GM12878 (cell line): ENCODE results near the gene GNRHR. TPM values are rescaled to one million over a fixed set of nuclear protein-coding genes. Genes with fewer than 3 reads are reported as not detected.
A peak's percentile ranks its signal among the peaks of the same experiment; 100 is the strongest.

Source experiments
- ATAC-seq: fragments of 200-7000 bp; cut with Tn5 transposase; 3 replicates; pipeline ENCODE4 v1.9.1; 2020; ENCODE audit warnings: mild to moderate bottlenecking, moderate library complexity
- BruUV-seq: library from RNA; stranded (reverse); fragments of 400-500 nt; replicated peaks from 2 replicates; lab custom pipeline; 2021; lab: Mats Ljungman, UMichigan
- CTCF ChIA-PET: fragments of 300-600 bp; sonication (Branson Sonifier 250); formaldehyde crosslinking; extraction: SDS; loops from one replicate; lab custom pipeline; 2021; ENCODE audit warnings: inconsistent platforms; lab: Yijun Ruan, JAX
- POLR2A ChIA-PET: fragments of 350-600 bp; formaldehyde crosslinking; extraction: SDS; loops from one replicate; lab custom pipeline; 2021; ENCODE audit warnings: inconsistent platforms; lab: Charles Lee
- RAD21 ChIA-PET: fragments of 300-600 bp; sonication (Branson Sonifier 250); formaldehyde crosslinking; loops from one replicate; lab custom pipeline; 2023; ENCODE audit warnings: antibody characterized with exemption; ENCODE audit not compliant: unreplicated experiment; lab: Charles Lee
- SMC1A ChIA-PET: fragments of 300-600 bp; sonication (Branson Sonifier 250); formaldehyde crosslinking; loops from one replicate; lab custom pipeline; 2023; ENCODE audit not compliant: unreplicated experiment, uncharacterized antibody; lab: Charles Lee
- DNase-seq: peaks from one replicate; pipeline ENCODE4 v3.0.0-alpha.2; 2011; ENCODE audit warnings: low read depth, low spot score
- FAIRE-seq: peaks from 3 replicates; lab custom pipeline; 2011; peaks lifted over from hg19 to GRCh38; lab: Jason Lieb, UNC
- H2AFZ ChIP-seq: 2 replicates; pipeline ENCODE4 v1.6.0; 2011; ENCODE audit warnings: low read depth, low read length, control low read depth; ENCODE audit not compliant: control insufficient read depth
- H3K27ac ChIP-seq: 2 replicates; pipeline ENCODE4 v1.5.1; 2011; ENCODE audit warnings: control low read depth; ENCODE audit not compliant: control insufficient read depth, insufficient read depth
- H3K27me3 ChIP-seq, 2 experiments: replicated peaks in 1 of 2; 2 replicates each; pipeline versions ENCODE4 v1.6.0 to v1.6.1; 2011; ENCODE audit warnings: low read length in 1 of 2; ENCODE audit not compliant: control insufficient read depth in 2 of 2, insufficient read depth in 2 of 2
- H3K36me3 ChIP-seq, 2 experiments: 2 replicates each; pipeline ENCODE4 v1.5.1; 2011; ENCODE audit warnings: low read length in 1 of 2; ENCODE audit not compliant: control insufficient read depth in 2 of 2, insufficient read depth in 2 of 2
- H3K4me1 ChIP-seq: 2 replicates; pipeline ENCODE4 v1.6.1; 2011; ENCODE audit warnings: mild to moderate bottlenecking, low read length, moderate library complexity, mixed read lengths; ENCODE audit not compliant: control insufficient read depth, insufficient read depth
- H3K4me2 ChIP-seq: 2 replicates; pipeline ENCODE4 v1.6.0; 2011; ENCODE audit warnings: control low read depth; ENCODE audit not compliant: control insufficient read depth, insufficient read depth
- H3K4me3 ChIP-seq: fragments of 200-600 bp; sonication (generic); 2 replicates; pipeline ENCODE4 v1.5.1; 2016
- H3K79me2 ChIP-seq: 2 replicates; pipeline ENCODE4 v1.6.0; 2011; ENCODE audit warnings: low read length; ENCODE audit not compliant: control insufficient read depth, insufficient read depth
- H3K9ac ChIP-seq: 2 replicates; pipeline ENCODE4 v1.8.0; 2011; ENCODE audit warnings: low read length, control low read depth, mixed read lengths; ENCODE audit not compliant: control insufficient read depth, insufficient read depth
- H3K9me3 ChIP-seq: replicated peaks from 3 replicates; pipeline ENCODE4 v1.5.1; 2011; ENCODE audit warnings: mild to moderate bottlenecking, low read length; ENCODE audit not compliant: control insufficient read depth, insufficient read depth
- H4K20me1 ChIP-seq: 2 replicates; pipeline ENCODE4 v1.6.0; 2011; ENCODE audit not compliant: control insufficient read depth, insufficient read depth
- ATF3 ChIP-seq: IDR thresholded peaks from 2 replicates; pipeline ENCODE4 v1.6.1; 2011; ENCODE audit warnings: low read depth, mild to moderate bottlenecking, low read length, moderate library complexity, borderline replicate concordance; ENCODE audit errors: extremely low read depth
- CEBPB ChIP-seq, 2 experiments: fragments of 150-350 bp in 1 of 2; IDR thresholded peaks; 2 replicates each; pipeline ENCODE4 v1.6.1; 2012 to 2014; ENCODE audit warnings: low read depth in 2 of 2, low read length in 2 of 2, borderline replicate concordance in 1 of 2, inconsistent platforms in 1 of 2
- FOS ChIP-seq: IDR thresholded peaks from 3 replicates; pipeline ENCODE4 v1.6.1; 2011; ENCODE audit warnings: borderline replicate concordance; ENCODE audit not compliant: insufficient read length; ENCODE audit errors: extremely low read depth
- FOXK2 ChIP-seq: fragments of 450-650 bp; IDR thresholded peaks from 2 replicates; pipeline ENCODE4 v1.6.1; 2017; ENCODE audit warnings: mild to moderate bottlenecking, moderate library complexity
- HDAC6 ChIP-seq: fragments of 200-600 bp; sonication (generic); IDR thresholded peaks from one replicate; pipeline ENCODE4 v1.8.0; 2017; ENCODE audit warnings: antibody characterized with exemption; ENCODE audit not compliant: unreplicated experiment
- HDGF ChIP-seq: fragments of 450-650 bp; IDR thresholded peaks from 2 replicates; pipeline ENCODE4 v1.6.1; 2016; ENCODE audit warnings: antibody characterized with exemption
- IRF3 ChIP-seq: fragments of 450-650 bp; IDR thresholded peaks from 2 replicates; pipeline ENCODE4 v1.6.1; 2014; ENCODE audit warnings: mild to moderate bottlenecking
- MTA3 ChIP-seq: IDR thresholded peaks from 2 replicates; pipeline ENCODE4 v1.6.1; 2012; ENCODE audit warnings: low read length, inconsistent platforms, borderline replicate concordance
- PAX8 ChIP-seq: fragments of 450-650 bp; IDR thresholded peaks from 2 replicates; pipeline ENCODE4 v1.6.1; 2017; ENCODE audit warnings: mild to moderate bottlenecking, moderate library complexity
- RAD21 ChIP-seq: IDR thresholded peaks from 2 replicates; pipeline ENCODE4 v1.6.1; 2011; ENCODE audit warnings: mild to moderate bottlenecking, low read depth, low read length, moderate library complexity; ENCODE audit not compliant: insufficient read depth
- SREBF2 ChIP-seq: IDR thresholded peaks from 2 replicates; pipeline ENCODE4 v1.6.1; 2012; ENCODE audit warnings: mild to moderate bottlenecking, low read length
- TAF1 ChIP-seq: IDR thresholded peaks from 2 replicates; pipeline ENCODE4 v1.6.1; 2011; ENCODE audit warnings: mild to moderate bottlenecking, low read depth, low read length, borderline replicate concordance
- TCF7 ChIP-seq: IDR thresholded peaks from 2 replicates; pipeline ENCODE4 v1.6.1; 2014; ENCODE audit warnings: antibody characterized with exemption, borderline replicate concordance
- USF1 ChIP-seq: IDR thresholded peaks from 2 replicates; pipeline ENCODE4 v1.6.1; 2011; ENCODE audit warnings: borderline replicate concordance, low read depth, mild to moderate bottlenecking, moderate library complexity, mixed read lengths, low read length; ENCODE audit not compliant: insufficient read depth; ENCODE audit errors: extremely low read length
- WGBS: methylation state at CpG from one replicate; pipeline ENCODE4 v1.1.6; 2016; ENCODE audit warnings: low lambda C conversion rate; ENCODE audit not compliant: insufficient replicate concordance, insufficient coverage; ENCODE audit errors: missing lambda C conversion rate; 5-methylcytosine and 5-hydroxymethylcytosine counted together
- in situ Hi-C: fragments of 300-500 bp; cut with MboI; formaldehyde crosslinking; loops from 9 replicates; pipeline ENCODE4 v1.14.3; 2018; ENCODE audit warnings: mixed read lengths
- intact Hi-C: fragments of 100-400 bp; cut with micrococcal nuclease; formaldehyde crosslinking; loops from one replicate; pipeline ENCODE4 v1.14.2; 2022; ENCODE audit not compliant: unreplicated experiment
- polyA plus RNA-seq, 11 experiments: library from polyadenylated mRNA; depleted of rRNA in 4 of 11; unstranded in 6 of 11; stranded (reverse) in 5 of 11; fragments of >200 nt; fragmentation: Nextera tagmentation in 4 of 11; fragmentation: Illumina TruSeq in 1 of 11; extraction: Ambion mirVana in 4 of 11; extraction: Trizol in 1 of 11; gene quantifications; 1 replicate in 1 of 11; 2 replicates in 10 of 11; pipeline versions ENCODE4 v1.2.1 to v1.2.3, GENCODE V29; 2011 to 2016; ENCODE audit warnings: inconsistent platforms in 2 of 11, missing spikeins in 2 of 11, low read depth in 1 of 11
- total RNA-seq, 4 experiments: library from RNA; depleted of rRNA in 3 of 4; stranded (reverse); fragments of >200 nt in 3 of 4; fragmentation: Illumina TruSeq in 1 of 4; extraction: Trizol in 1 of 4; gene quantifications; 2 replicates each; pipeline versions ENCODE4 v1.2.1 to v1.2.3, GENCODE V29; 2013 to 2021

GNRHR gene
- total and polyA plus RNA-seq, 10 of the 15 experiments (the other 5 are each of a cell fraction or from before 2014, with no cell fraction given) = 0.02 to 0.12 (median 0.08) TPM; not detected in 7

- ATAC-seq = no peak
- Histone ChIP-seq H3K9ac (no peak overlapping the region), H2AFZ (no peak overlapping the region), H3K4me3 (peak overlapping the region; percentile 24; the same call in 1 of the 2 replicates), H3K36me3 (peaks cover 0 to 6% of the 10 kb centered on the region in 2 experiments; a peak in 1 of 4 replicates), H3K9me3 (no peaks in the 10 kb centered on the region; the same call in 1 of the 3 replicates), H4K20me1 (no peaks in the 10 kb centered on the region), H3K27ac (no peak overlapping the region), H3K79me2 (peaks cover 59% of the 10 kb centered on the region), H3K4me2 (no peak overlapping the region; the same call in 1 of the 2 replicates), H3K4me1 (no peaks in the 10 kb centered on the region), H3K27me3 (no peaks in the 10 kb centered on the region)
- ChIA-PET POLR2A (interaction anchor here (1.6 to 1.9 kb wide), 2 partner anchors 121 to 153 kb away, joined by 4 to 6 read pairs; partner anchors contain the start of gene CENPC), SMC1A (interaction anchor here (0.9 to 5.1 kb wide), 4 partner anchors 13 to 152 kb away, joined by 3 to 33 read pairs (median 14); no protein-coding TSS in a partner anchor), CTCF (no interaction called here), RAD21 (interaction anchor here (1.0 kb wide), 2 partner anchors 121 to 154 kb away, joined by 3 read pairs; no protein-coding TSS in a partner anchor)
- no peak for FAIRE-seq
- DNase-seq = no peak
- intact Hi-C loops (no loop called here), in situ Hi-C loops (no loop called here)
- 90% methylated on average over 7 of the region's 7 CpGs for WGBS
- TSS peak; percentile 15 for BruUV-seq
- TF ChIP-seq HDGF (no peak), TCF7 (no peak), USF1 (no peak), PAX8 (no peak)
These were observed 56.1 kb downstream of the GNRHR start for GRCh38 chr4:67697860-67698687.

- ATAC-seq (no peak), FAIRE-seq (no peak), DNase-seq (no peak)
- H3K4me3 ChIP-seq = no peak overlapping the region
- no peaks in the 10 kb centered on the region for H3K27me3 ChIP-seq
- H3K79me2 ChIP-seq = peaks cover 44% of the 10 kb centered on the region
- CTCF ChIA-PET = no interaction called here
- peaks cover 2 to 13% of the 10 kb centered on the region in 2 experiments; a peak in 2 of 4 replicates for H3K36me3 ChIP-seq
- RAD21 ChIA-PET = no interaction called here
- SMC1A ChIA-PET = no interaction called here
- no peak overlapping the region; the same call in 1 of the 2 replicates for H3K4me2 ChIP-seq
- no peaks in the 10 kb centered on the region for H3K4me1 ChIP-seq
- no peak overlapping the region for H3K9ac ChIP-seq
- no peak overlapping the region for H2AFZ ChIP-seq
- POLR2A ChIA-PET = no interaction called here
- no peak for TF ChIP-seq RAD21
- TF ChIP-seq SREBF2 = no peak
- TF ChIP-seq FOS = no peak
- TF ChIP-seq TAF1 = no peak
- no peak for TF ChIP-seq HDAC6
- TF ChIP-seq FOXK2 = no peak
- no peak for TF ChIP-seq CEBPB (IDR thresholded peaks at IDR 0.05; ENCODE audit: borderline replicate concordance in 1 of 2, low read depth in 2 of 2, low read length in 2 of 2)
- TF ChIP-seq ATF3 = no peak
- TF ChIP-seq MTA3 = no peak
- TF ChIP-seq IRF3 = no peak
- no TSS peak for BruUV-seq
- H3K27ac ChIP-seq = no peak overlapping the region
- in situ Hi-C loops = no loop called here
- intact Hi-C loops = no loop called here
- H4K20me1 ChIP-seq = no peaks in the 10 kb centered on the region
- WGBS = 96% methylated on average over 2 of the region's 2 CpGs
- H3K9me3 ChIP-seq = no peaks in the 10 kb centered on the region; the same call in 1 of the 3 replicates
These were observed 58.1 kb downstream of the GNRHR start for GRCh38 chr4:67696061-67696460.
